ENCODE results near the gene PLD5. TPM values are rescaled to one million over a fixed set of nuclear protein-coding genes. Genes with fewer than 3 reads are reported as not detected.
"Not testable (repeated sequence)": the region's sequence is repeated elsewhere in the genome, so short reads cannot be mapped to it uniquely, and the experiment has no call there.

The PLD5 gene
- total RNA-seq, 2 experiments from 2014 or later = not detected

- H3K4me1 Mint-ChIP-seq; CTCF ChIA-PET; ATAC-seq; H3K27me3 Mint-ChIP-seq; H3K36me3 Mint-ChIP-seq; H3K27ac Mint-ChIP-seq; DNase-seq; H3K4me3 Mint-ChIP-seq; H3K9me3 Mint-ChIP-seq (ENCODE audit: low read depth): not testable (repeated sequence)
Measured at GRCh38 chr1:242459740-242460139, 64.8 kb downstream of the PLD5 start.

GRCh38 chr1:242456726-242457269 is 67.7 kb downstream of the PLD5 start:
- DNase-seq (no peak), ATAC-seq (no peak)
- no peak overlapping the region for H3K27ac Mint-ChIP-seq
- H3K27me3 Mint-ChIP-seq = peaks cover 2% of the 10 kb centered on the region
- H3K4me1 Mint-ChIP-seq = no peaks in the 10 kb centered on the region
- H3K36me3 Mint-ChIP-seq = no peaks in the 10 kb centered on the region
- CTCF ChIA-PET = no interaction called here
- H3K4me3 Mint-ChIP-seq = no peak overlapping the region
- H3K9me3 Mint-ChIP-seq (ENCODE audit: low read depth) = no peaks in the 10 kb centered on the region

DNA sequence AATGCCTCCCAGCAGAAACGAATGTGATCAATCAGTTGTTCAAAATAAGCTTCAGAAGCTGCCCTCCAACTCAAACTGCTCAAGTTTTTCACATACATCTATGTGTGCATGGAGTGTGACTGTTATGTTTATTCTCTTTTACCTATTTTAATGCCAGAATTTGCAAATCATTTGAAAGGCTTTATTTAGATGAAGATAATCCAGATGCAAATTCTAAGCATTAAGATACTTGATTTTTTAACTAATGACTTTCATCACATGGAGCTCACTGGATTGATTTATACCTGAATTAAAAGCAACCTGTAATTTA is 69.5 kb downstream of the PLD5 start:
- H3K4me3 Mint-ChIP-seq = no peak overlapping the region
- H3K4me1 Mint-ChIP-seq = no peaks in the 10 kb centered on the region
- DNase-seq (no peak), ATAC-seq (no peak)
- peaks cover 2% of the 10 kb centered on the region for H3K27me3 Mint-ChIP-seq
- no peaks in the 10 kb centered on the region for H3K36me3 Mint-ChIP-seq
- no peak overlapping the region for H3K27ac Mint-ChIP-seq
- CTCF ChIA-PET = interaction anchor here (3.5 kb wide), 1 partner anchor 13 kb away, joined by 11 read pairs; no protein-coding TSS in a partner anchor
- no peaks in the 10 kb centered on the region for H3K9me3 Mint-ChIP-seq (ENCODE audit: low read depth)

- Mint-ChIP-seq H3K27ac (no peak overlapping the region), H3K36me3 (no peaks in the 10 kb centered on the region), H3K27me3 (peaks cover 2% of the 10 kb centered on the region), H3K9me3 (ENCODE audit: low read depth) (no peaks in the 10 kb centered on the region), H3K4me3 (no peak overlapping the region), H3K4me1 (no peaks in the 10 kb centered on the region)
- CTCF ChIA-PET = interaction anchor here (0.6 to 3.5 kb wide), 2 partner anchors 14 to 393 kb away, joined by 3 to 11 read pairs; no protein-coding TSS in a partner anchor
- DNase-seq (no peak), ATAC-seq (no peak)
Measured at GRCh38 chr1:242454262-242455051, 70.0 kb downstream of the PLD5 start.

DNA sequence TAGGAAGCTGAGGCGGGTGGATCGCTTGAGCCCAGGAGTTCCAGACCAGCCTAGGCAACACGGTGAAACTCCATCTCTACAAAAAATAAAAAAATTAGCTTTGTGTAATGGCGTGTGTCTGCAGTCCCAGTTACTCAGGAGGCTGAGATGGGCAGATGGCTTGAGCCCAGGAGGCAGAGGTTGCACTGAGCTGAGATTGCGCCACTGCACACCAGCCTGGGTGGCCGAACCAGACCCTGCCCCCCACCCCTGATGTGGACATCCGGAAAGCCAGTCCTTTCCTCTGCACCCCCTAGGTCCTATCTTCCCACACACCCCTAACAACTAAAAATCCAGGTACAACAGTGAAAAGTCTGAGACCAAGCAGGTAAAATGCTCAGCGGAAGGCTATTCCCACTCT is 71.9 kb downstream of the PLD5 start:
- CTCF ChIA-PET = no interaction called here
- Mint-ChIP-seq H3K9me3 (ENCODE audit: low read depth) (no peaks in the 10 kb centered on the region), H3K4me3 (no peak overlapping the region), H3K27me3 (peaks cover 2% of the 10 kb centered on the region), H3K36me3 (no peaks in the 10 kb centered on the region), H3K27ac (no peak overlapping the region), H3K4me1 (no peaks in the 10 kb centered on the region)
- ATAC-seq (no peak), DNase-seq (no peak)

- H3K4me1 Mint-ChIP-seq = no peaks in the 10 kb centered on the region
- no peak overlapping the region for H3K4me3 Mint-ChIP-seq
- CTCF ChIA-PET = interaction anchor here (0.7 kb wide), 1 partner anchor 875 kb away, joined by 3 read pairs; no protein-coding TSS in a partner anchor
Measured at GRCh38 chr1:242449661-242450060, 74.8 kb downstream of the PLD5 start.

GRCh38 chr1:242448910-242449645 is 75.4 kb downstream of the PLD5 start:
- CTCF ChIA-PET = no interaction called here
- no peaks in the 10 kb centered on the region for H3K27me3 Mint-ChIP-seq
- no peak for ATAC-seq
- H3K4me1 Mint-ChIP-seq = no peaks in the 10 kb centered on the region
- no peaks in the 10 kb centered on the region for H3K9me3 Mint-ChIP-seq (ENCODE audit: low read depth)
- DNase-seq = no peak
- H3K4me3 Mint-ChIP-seq = no peak overlapping the region
- no peak overlapping the region for H3K27ac Mint-ChIP-seq
- no peaks in the 10 kb centered on the region for H3K36me3 Mint-ChIP-seq

More at GRCh38 chr1:242449661-242450060, 74.8 kb downstream of the PLD5 start:
- H3K27ac Mint-ChIP-seq = no peak overlapping the region
- H3K9me3 Mint-ChIP-seq (ENCODE audit: low read depth) = no peaks in the 10 kb centered on the region
- peaks cover 2% of the 10 kb centered on the region for H3K27me3 Mint-ChIP-seq
- ATAC-seq (no peak), DNase-seq (no peak)
- H3K36me3 Mint-ChIP-seq = no peaks in the 10 kb centered on the region

DNA sequence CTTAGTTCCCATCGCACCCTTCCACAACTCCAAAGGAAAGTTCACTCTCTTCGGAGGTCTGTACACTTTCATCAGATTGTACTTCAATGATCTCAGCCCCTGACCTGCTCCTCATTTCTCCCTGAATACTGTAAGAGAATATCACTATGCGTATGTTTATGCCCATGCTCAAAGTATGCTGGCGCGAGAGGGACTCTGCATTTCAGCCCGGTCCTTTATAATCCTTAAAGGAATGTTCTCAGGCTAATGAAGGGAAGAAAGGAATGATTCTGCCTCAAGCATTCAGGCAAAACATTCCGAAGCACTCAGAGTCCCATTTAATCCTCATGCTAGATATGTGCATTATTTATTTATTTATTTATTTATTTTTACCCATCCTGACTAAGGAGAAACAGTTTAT is 76.8 kb downstream of the PLD5 start:
- H3K36me3 Mint-ChIP-seq = no peaks in the 10 kb centered on the region
- no peaks in the 10 kb centered on the region for H3K9me3 Mint-ChIP-seq (ENCODE audit: low read depth)
- ATAC-seq (no peak), DNase-seq (no peak)
- H3K27ac Mint-ChIP-seq = no peak overlapping the region
- H3K4me3 Mint-ChIP-seq = no peak overlapping the region
- CTCF ChIA-PET = no interaction called here
- H3K27me3 Mint-ChIP-seq = no peaks in the 10 kb centered on the region
- no peaks in the 10 kb centered on the region for H3K4me1 Mint-ChIP-seq

DNA sequence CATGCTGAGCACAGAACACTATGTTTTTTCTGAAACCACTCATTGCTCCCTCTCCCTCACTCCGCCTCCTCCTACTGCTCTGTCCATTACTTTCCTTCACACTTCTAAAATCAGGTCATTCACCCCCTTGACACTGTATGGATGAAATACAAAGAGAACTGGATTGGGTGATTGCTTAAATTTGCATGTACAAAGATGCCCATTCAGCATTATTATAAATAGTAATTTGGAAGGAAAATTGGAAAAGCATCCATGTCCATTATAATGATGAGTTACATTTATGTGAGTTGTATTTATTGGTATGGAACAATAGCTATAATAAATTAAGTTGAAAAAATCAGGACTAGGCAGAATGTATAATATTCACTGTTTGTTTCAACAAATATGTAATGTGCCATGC is 83.7 kb downstream of the PLD5 start:
- Mint-ChIP-seq H3K27me3 (no peaks in the 10 kb centered on the region), H3K4me1 (no peaks in the 10 kb centered on the region), H3K36me3 (no peaks in the 10 kb centered on the region), H3K4me3 (no peak overlapping the region), H3K9me3 (ENCODE audit: low read depth) (no peaks in the 10 kb centered on the region), H3K27ac (no peak overlapping the region)
- CTCF ChIA-PET = no interaction called here
- DNase-seq = no peak
- no peak for ATAC-seq

DNA sequence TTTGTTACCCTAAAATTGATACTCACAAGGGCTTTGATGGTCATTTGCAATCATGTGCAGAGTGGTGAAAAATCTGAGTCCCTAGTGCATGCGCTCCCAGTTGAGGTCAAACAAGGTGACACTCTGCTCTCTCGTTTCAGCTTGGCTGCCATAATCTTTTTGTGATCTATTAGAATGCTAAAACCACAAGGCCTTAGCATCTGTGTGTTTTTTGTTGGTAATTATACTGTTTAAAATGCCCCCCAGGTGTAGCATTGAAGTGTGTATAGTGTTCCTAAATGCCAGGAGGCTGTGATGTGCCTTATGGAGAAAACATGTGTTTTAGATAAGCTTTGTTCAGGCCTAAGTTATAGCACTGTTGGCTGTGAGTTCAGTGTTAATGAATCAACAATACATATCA is 89.3 kb downstream of the PLD5 start:
- H3K27me3 Mint-ChIP-seq = no peaks in the 10 kb centered on the region
- ATAC-seq (no peak), DNase-seq (no peak)
- no peak overlapping the region for H3K27ac Mint-ChIP-seq
- H3K4me3 Mint-ChIP-seq = no peak overlapping the region
- CTCF ChIA-PET = no interaction called here
- no peaks in the 10 kb centered on the region for H3K9me3 Mint-ChIP-seq (ENCODE audit: low read depth)
- H3K4me1 Mint-ChIP-seq = no peaks in the 10 kb centered on the region
- no peaks in the 10 kb centered on the region for H3K36me3 Mint-ChIP-seq

DNA sequence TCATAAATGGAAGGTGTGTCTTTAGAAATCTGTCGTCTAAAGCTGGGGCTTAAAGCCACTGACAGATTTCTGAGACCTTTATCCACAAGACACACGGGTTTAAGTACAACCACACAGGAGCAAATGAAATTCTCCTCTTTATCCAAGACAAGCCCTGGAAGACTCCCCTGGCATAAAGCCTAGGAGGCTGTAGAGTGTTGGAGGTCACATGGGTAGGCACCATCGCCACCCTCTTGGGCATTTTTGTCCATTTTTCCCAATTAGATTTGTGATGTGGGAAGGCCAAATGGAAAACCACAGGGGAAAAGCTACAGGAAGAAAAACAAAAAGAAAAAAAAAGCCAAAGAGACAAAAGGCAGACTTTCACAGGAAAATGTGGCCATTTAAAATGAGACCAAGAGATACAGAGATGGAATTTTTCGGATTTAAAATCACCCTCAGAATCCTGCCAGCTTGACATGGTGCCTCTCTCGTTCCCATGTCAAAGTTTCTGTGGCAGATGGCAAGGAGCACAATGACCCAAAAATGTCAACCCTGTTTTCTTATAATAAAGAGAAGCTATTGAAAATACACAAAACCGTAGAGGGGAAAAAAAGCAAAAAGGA is 91.9 kb downstream of the PLD5 start:
- H3K27me3 Mint-ChIP-seq = no peaks in the 10 kb centered on the region
- H3K4me3 Mint-ChIP-seq = no peak overlapping the region

DNA sequence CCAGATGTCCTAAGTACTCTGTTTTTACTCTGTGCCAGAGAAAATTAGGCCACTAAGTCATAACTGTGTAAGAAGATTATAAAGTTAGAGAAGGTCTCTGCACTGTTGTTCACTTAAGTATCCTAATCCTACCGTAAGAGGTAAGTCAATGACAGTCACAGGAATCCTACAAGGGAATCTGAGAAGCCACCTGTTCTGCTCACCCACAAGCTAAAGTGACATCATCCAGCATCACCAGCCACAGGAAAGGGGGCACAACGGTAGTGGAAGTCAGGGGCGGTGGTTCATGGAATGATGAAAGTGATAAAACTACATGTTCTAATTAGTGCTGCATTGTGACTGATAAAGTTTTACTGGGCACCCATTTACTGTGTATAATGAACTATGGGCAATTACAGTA is 92.7 kb downstream of the PLD5 start:
- CTCF ChIA-PET = no interaction called here
- DNase-seq (no peak), ATAC-seq (no peak)
- H3K4me1 Mint-ChIP-seq = no peaks in the 10 kb centered on the region
- H3K27ac Mint-ChIP-seq = no peak overlapping the region
- no peaks in the 10 kb centered on the region for H3K27me3 Mint-ChIP-seq
- no peak overlapping the region for H3K4me3 Mint-ChIP-seq
- no peaks in the 10 kb centered on the region for H3K36me3 Mint-ChIP-seq
- H3K9me3 Mint-ChIP-seq (ENCODE audit: low read depth) = no peaks in the 10 kb centered on the region

More for the DNA sequence above, 91.9 kb downstream of the PLD5 start:
- Mint-ChIP-seq H3K9me3 (ENCODE audit: low read depth) (no peaks in the 10 kb centered on the region), H3K27ac (no peak overlapping the region), H3K36me3 (no peaks in the 10 kb centered on the region), H3K4me1 (no peaks in the 10 kb centered on the region)
- CTCF ChIA-PET = interaction anchor here (0.6 kb wide), 1 partner anchor 41 kb away, joined by 4 read pairs; no protein-coding TSS in a partner anchor
- ATAC-seq = no peak
- no peak for DNase-seq

DNA sequence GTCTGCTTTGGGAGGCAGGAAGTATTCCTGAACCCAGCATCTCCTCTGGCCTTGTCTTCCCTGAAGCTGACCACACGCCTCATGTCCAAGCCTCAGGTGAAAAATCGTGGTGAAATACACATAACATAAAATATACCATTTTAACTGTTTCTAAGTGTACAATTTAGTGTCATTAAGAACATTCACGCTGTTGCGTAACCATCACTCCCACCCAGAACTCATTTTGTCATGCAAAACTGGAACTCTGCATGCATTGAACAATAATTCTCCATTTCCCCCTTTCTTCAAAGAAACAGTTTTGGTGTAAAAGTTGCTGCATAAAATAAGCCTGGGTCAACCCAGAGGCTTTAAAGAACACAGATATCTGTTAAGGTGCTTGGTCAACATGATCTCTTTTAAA is 93.5 kb downstream of the PLD5 start:
- Mint-ChIP-seq H3K27me3 (no peaks in the 10 kb centered on the region), H3K36me3 (no peaks in the 10 kb centered on the region), H3K27ac (no peak overlapping the region), H3K9me3 (ENCODE audit: low read depth) (no peaks in the 10 kb centered on the region), H3K4me3 (no peak overlapping the region), H3K4me1 (no peaks in the 10 kb centered on the region)
- ATAC-seq (no peak), DNase-seq (no peak)
- CTCF ChIA-PET = no interaction called here
